Rectal smooth muscle tissue (tissue), 1 donor: ENCODE data around the gene HSPBAP1.

Experiments
- H3K27ac ChIP-seq: one replicate; pipeline ENCODE4 v1.7.0; 2013; ENCODE audit warnings: low read depth, low read length, inconsistent platforms
- H3K27me3 ChIP-seq: one replicate; pipeline ENCODE4 v1.7.0; 2013; ENCODE audit warnings: low read length; ENCODE audit not compliant: control insufficient read depth, insufficient read depth
- H3K36me3 ChIP-seq: one replicate; pipeline ENCODE4 v1.7.0; 2013; ENCODE audit warnings: low read length; ENCODE audit not compliant: control insufficient read depth, insufficient read depth
- H3K4me1 ChIP-seq: one replicate; pipeline ENCODE4 v1.7.0; 2013; ENCODE audit warnings: low read length; ENCODE audit not compliant: control insufficient read depth, insufficient read depth
- H3K4me3 ChIP-seq: one replicate; pipeline ENCODE4 v1.7.0; 2013; ENCODE audit warnings: low read length
- H3K9ac ChIP-seq: one replicate; pipeline ENCODE4 v1.7.0; 2013; ENCODE audit warnings: low read length

Gene HSPBAP1

DNA sequence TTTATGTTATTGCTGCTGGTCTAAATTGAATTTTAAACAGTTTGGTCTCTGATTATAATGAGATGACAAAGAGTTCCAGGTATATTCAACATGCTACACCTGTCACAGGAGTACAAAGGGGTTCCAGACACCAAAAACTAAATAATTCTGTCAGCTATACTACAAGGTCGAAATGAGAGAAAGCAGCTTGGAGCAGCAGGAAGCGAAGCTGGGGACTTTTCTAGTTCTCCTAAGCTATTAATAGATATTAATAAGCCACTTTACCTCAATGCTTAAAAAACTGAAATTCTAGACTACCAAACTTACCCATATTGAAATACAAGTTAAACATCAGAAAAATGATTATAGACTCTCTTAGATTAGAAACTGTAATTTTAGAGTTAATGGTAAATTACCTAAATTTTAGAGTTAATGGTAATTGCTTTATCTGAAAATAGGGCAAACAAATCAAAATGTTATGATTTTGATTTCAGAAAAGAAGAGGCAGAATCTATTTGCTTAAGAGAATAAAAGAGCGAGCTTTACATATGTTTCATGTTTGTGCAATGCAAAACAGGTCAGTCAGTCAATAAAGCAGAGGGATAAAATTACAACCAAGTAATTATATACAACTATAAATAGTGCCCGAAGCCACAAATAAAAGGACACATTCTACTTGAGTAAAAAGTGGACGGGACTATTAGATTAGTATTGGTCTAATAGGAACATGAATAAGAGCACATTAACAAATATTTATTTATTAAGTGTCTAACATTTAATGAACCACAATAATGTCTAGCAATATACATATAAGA is 16.8 kb downstream of the HSPBAP1 start:
- Histone ChIP-seq H3K36me3 (no peaks in the 10 kb centered on the region), H3K9ac (no peak overlapping the region), H3K27ac (no peak overlapping the region), H3K27me3 (no peaks in the 10 kb centered on the region), H3K4me1 (no peaks in the 10 kb centered on the region), H3K4me3 (no peak overlapping the region)

GRCh38 chr3:122774564-122774963 is 19.1 kb downstream of the HSPBAP1 start:
- Histone ChIP-seq H3K27ac (no peak overlapping the region), H3K9ac (no peak overlapping the region), H3K4me3 (no peak overlapping the region)

DNA sequence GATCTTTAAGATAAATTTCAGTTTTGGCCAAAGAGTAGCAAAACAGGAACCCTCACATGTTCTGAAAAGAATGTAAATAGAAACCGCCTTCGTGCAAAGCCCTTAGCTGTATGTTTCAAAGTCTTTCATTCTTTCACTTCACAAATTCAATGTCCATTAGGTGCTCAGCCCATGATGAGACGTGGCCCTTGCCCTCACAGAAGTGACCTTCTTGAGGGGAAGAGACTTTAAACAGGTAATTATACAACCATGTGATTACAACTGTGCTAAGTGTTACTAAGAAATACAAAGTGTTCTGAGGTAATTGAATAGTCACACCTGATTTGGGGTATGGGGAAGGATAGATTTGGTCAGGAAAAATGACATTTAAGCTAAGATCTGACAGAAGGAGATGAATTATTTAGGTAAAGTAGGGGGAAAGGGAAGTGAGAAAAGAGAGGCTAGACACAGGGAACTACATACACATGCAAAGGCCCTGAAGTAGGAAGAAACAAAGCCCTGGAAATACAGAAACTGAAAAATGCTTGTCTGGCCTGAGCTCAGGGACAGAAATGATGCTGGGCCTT is 19.6 kb downstream of the HSPBAP1 start:
- Histone ChIP-seq H3K4me1 (no peaks in the 10 kb centered on the region), H3K27ac (no peak overlapping the region), H3K4me3 (no peak overlapping the region), H3K9ac (no peak overlapping the region), H3K36me3 (no peaks in the 10 kb centered on the region), H3K27me3 (no peaks in the 10 kb centered on the region)

More at GRCh38 chr3:122774564-122774963, 19.1 kb downstream of the HSPBAP1 start:
- Histone ChIP-seq H3K27me3 (no peaks in the 10 kb centered on the region), H3K4me1 (no peaks in the 10 kb centered on the region), H3K36me3 (no peaks in the 10 kb centered on the region)

- no peaks in the 10 kb centered on the region for H3K27me3 ChIP-seq
- no peak overlapping the region for H3K9ac ChIP-seq
- no peaks in the 10 kb centered on the region for H3K36me3 ChIP-seq
- no peak overlapping the region for H3K27ac ChIP-seq
- H3K4me1 ChIP-seq: no peaks in the 10 kb centered on the region
- H3K4me3 ChIP-seq: no peak overlapping the region
These were observed 20.8 kb downstream of the HSPBAP1 start for GRCh38 chr3:122772827-122773226.

GRCh38 chr3:122770521-122771202 is 23.0 kb downstream of the HSPBAP1 start:
- no peaks in the 10 kb centered on the region for H3K4me1 ChIP-seq
- no peak overlapping the region for H3K9ac ChIP-seq
- no peaks in the 10 kb centered on the region for H3K36me3 ChIP-seq
- no peak overlapping the region for H3K27ac ChIP-seq
- no peaks in the 10 kb centered on the region for H3K27me3 ChIP-seq
- H3K4me3 ChIP-seq: no peak overlapping the region

- Histone ChIP-seq H3K9ac (no peak overlapping the region), H3K36me3 (no peaks in the 10 kb centered on the region), H3K27ac (peak overlapping the region; percentile 6), H3K4me1 (no peaks in the 10 kb centered on the region), H3K4me3 (no peak overlapping the region), H3K27me3 (no peaks in the 10 kb centered on the region)
These were observed 25.9 kb downstream of the HSPBAP1 start for GRCh38 chr3:122767540-122768372.

- Histone ChIP-seq H3K27ac (no peak overlapping the region), H3K27me3 (no peaks in the 10 kb centered on the region), H3K4me1 (no peaks in the 10 kb centered on the region), H3K36me3 (no peaks in the 10 kb centered on the region), H3K4me3 (no peak overlapping the region), H3K9ac (no peak overlapping the region)
These were observed 27.2 kb downstream of the HSPBAP1 start for GRCh38 chr3:122766430-122766829.

DNA sequence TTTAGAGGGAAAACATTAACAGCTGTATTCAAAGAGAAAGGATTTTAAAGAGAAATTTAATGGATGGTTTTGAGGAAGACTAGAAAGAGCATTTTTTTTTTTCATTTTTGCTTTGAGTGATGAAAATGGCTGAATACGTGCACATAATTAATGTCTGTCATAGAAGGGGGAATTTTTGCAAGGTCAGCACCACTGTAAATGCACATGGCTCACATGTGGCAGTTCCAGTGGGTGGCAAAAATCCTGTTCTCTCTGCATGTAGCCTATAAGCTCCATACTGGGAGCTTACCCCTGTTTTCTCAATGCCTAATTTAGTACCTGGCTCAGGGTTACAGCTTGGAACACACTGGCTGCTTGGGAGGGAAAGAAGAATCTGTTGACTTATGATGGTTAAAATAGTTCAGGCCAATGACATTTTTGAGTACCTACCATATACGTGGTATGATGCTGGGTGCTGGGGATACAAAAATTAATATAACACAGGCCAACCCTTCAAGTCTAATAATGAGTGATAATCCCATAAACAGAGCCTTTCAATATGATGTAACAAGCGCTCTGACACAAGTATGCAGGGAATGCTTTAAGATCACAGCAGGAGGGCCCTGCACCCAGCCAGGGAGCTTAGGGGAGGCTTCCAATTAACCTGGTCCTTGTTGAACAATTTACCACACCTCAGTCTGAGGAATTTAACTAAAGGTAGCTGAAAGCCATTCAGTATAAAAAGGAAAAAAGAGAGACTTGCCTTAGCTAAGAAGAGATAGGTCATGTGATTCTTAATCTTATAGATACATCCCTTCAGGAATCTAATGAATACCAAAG is 33.0 kb downstream of the HSPBAP1 start:
- H3K27ac ChIP-seq: no peak overlapping the region
- H3K4me1 ChIP-seq: no peaks in the 10 kb centered on the region
- no peaks in the 10 kb centered on the region for H3K27me3 ChIP-seq
- no peak overlapping the region for H3K4me3 ChIP-seq
- H3K9ac ChIP-seq: no peak overlapping the region
- no peaks in the 10 kb centered on the region for H3K36me3 ChIP-seq

- no peak overlapping the region for H3K27ac ChIP-seq
- no peaks in the 10 kb centered on the region for H3K27me3 ChIP-seq
- no peaks in the 10 kb centered on the region for H3K4me1 ChIP-seq
- no peak overlapping the region for H3K9ac ChIP-seq
- H3K36me3 ChIP-seq: peaks cover 3% of the 10 kb centered on the region
- H3K4me3 ChIP-seq: no peak overlapping the region
These were observed 34.6 kb downstream of the HSPBAP1 start for GRCh38 chr3:122758877-122759560.

GRCh38 chr3:122755491-122755890 is 38.1 kb downstream of the HSPBAP1 start:
- H3K27ac ChIP-seq: no peak overlapping the region
- H3K4me3 ChIP-seq: no peak overlapping the region
- peaks cover 3% of the 10 kb centered on the region for H3K36me3 ChIP-seq
- H3K9ac ChIP-seq: no peak overlapping the region
- H3K27me3 ChIP-seq: no peaks in the 10 kb centered on the region
- no peaks in the 10 kb centered on the region for H3K4me1 ChIP-seq

- no peak overlapping the region for H3K9ac ChIP-seq
- H3K27me3 ChIP-seq: no peaks in the 10 kb centered on the region
- no peaks in the 10 kb centered on the region for H3K4me1 ChIP-seq
- no peak overlapping the region for H3K4me3 ChIP-seq
- H3K27ac ChIP-seq: no peak overlapping the region
- peaks cover 3% of the 10 kb centered on the region for H3K36me3 ChIP-seq
These were observed 38.7 kb downstream of the HSPBAP1 start for GRCh38 chr3:122754929-122755328.
